Uterus (tissue), 4 donors: ENCODE data around the gene C21orf58. TPM values are rescaled to one million over a fixed set of nuclear protein-coding genes. Genes with fewer than 3 reads are reported as not detected.

Experiments used
- DNase-seq, 2 donors: peaks; one replicate each; pipeline ENCODE4 v3.0.0-alpha.2; 2019 to 2020
- H3K27ac ChIP-seq, 2 donors: fragments of 200-600 bp; sonication (generic); 1 replicate in 1 of 2; 2 replicates in 1 of 2; pipeline ENCODE4 v1.5.1; 2016 to 2018
- H3K27me3 ChIP-seq, 2 donors: fragments of 200-600 bp; sonication (generic); one replicate each; pipeline ENCODE4 v1.5.1; 2018 to 2019; ENCODE audit warnings: control low read depth in 1 of 2
- H3K36me3 ChIP-seq, 2 donors: fragments of 200-600 bp; sonication (generic); one replicate each; pipeline ENCODE4 v1.5.1; 2019; ENCODE audit warnings: control low read depth in 1 of 2
- H3K4me1 ChIP-seq, 2 donors: fragments of 200-600 bp; sonication (generic); one replicate each; pipeline ENCODE4 v1.5.1; 2018 to 2019; ENCODE audit warnings: control low read depth in 1 of 2
- H3K4me3 ChIP-seq, 2 donors: fragments of 200-600 bp; sonication (generic); 1 replicate in 1 of 2; 2 replicates in 1 of 2; pipeline ENCODE4 v1.5.1; 2018 to 2019; ENCODE audit warnings: mild to moderate bottlenecking in 1 of 2
- H3K9me3 ChIP-seq, 2 donors: fragments of 200-600 bp; sonication (generic); one replicate each; pipeline ENCODE4 v1.5.1; 2019; ENCODE audit warnings: control low read depth in 1 of 2
- POLR2A ChIP-seq, 2 donors: fragments of 450-650 bp; IDR thresholded peaks; one replicate each; pipeline ENCODE4 v1.6.1; 2016; ENCODE audit warnings: antibody characterized with exemption in 2 of 2, mild to moderate bottlenecking in 1 of 2, moderate library complexity in 1 of 2
- intact Hi-C: fragments of 100-400 bp; cut with DNase I; formaldehyde crosslinking; loops from one replicate; pipeline ENCODE4 v1.15.1; 2023; ENCODE audit warnings: low total_unique reads
- total RNA-seq, 4 donors: library from RNA; depleted of rRNA in 3 of 4; stranded (reverse); fragments of >200 nt in 3 of 4; gene quantifications; one replicate each; pipeline versions ENCODE4 v1.1.0 to v1.2.4, GENCODE V29; 2014 to 2023
- TF ChIP-seq, protein P1 (sequence below), 4 experiments: fragments of 200-600 bp in 2 of 4; fragments of 450-650 bp in 2 of 4; sonication (generic) in 2 of 4; IDR thresholded peaks; one replicate each; pipeline ENCODE4 v1.5.1; 2016 to 2019; ENCODE audit warnings: antibody characterized with exemption in 4 of 4, mild to moderate bottlenecking in 2 of 4, moderate library complexity in 1 of 4
- donor health status: DM: yes; HTN: yes; CAD: no.

Gene C21orf58
- total RNA-seq, 4 donors from 2014 or later: 0.88 to 9.4 (median 5.6) TPM

- intact Hi-C loops: no loop called here
- TF ChIP-seq, protein P1, sequence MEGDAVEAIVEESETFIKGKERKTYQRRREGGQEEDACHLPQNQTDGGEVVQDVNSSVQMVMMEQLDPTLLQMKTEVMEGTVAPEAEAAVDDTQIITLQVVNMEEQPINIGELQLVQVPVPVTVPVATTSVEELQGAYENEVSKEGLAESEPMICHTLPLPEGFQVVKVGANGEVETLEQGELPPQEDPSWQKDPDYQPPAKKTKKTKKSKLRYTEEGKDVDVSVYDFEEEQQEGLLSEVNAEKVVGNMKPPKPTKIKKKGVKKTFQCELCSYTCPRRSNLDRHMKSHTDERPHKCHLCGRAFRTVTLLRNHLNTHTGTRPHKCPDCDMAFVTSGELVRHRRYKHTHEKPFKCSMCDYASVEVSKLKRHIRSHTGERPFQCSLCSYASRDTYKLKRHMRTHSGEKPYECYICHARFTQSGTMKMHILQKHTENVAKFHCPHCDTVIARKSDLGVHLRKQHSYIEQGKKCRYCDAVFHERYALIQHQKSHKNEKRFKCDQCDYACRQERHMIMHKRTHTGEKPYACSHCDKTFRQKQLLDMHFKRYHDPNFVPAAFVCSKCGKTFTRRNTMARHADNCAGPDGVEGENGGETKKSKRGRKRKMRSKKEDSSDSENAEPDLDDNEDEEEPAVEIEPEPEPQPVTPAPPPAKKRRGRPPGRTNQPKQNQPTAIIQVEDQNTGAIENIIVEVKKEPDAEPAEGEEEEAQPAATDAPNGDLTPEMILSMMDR (IDR thresholded peaks at IDR 0.05): no peak
- no peak overlapping the region for H3K4me3 ChIP-seq
- H3K27me3 ChIP-seq: no peaks in the 10 kb centered on the region
- H3K4me1 ChIP-seq: peaks cover 0 to 9% of the 10 kb centered on the region in 2 donors
- no peak for DNase-seq
- H3K9me3 ChIP-seq: no peaks in the 10 kb centered on the region
- no peaks in the 10 kb centered on the region for H3K36me3 ChIP-seq
- H3K27ac ChIP-seq: no peak overlapping the region
These were observed 4.5 kb downstream of the C21orf58 start for GRCh38 chr21:46319186-46319585.

- intact Hi-C loops: no loop called here
These were observed 5.2 kb downstream of the C21orf58 start for GRCh38 chr21:46318464-46318845.

GRCh38 chr21:46317710-46318463 lies 5.8 kb downstream of the C21orf58 start:
- H3K9me3 ChIP-seq: no peaks in the 10 kb centered on the region
- no peak for DNase-seq
- intact Hi-C loops: no loop called here
- H3K27ac ChIP-seq: no peak overlapping the region
- no peaks in the 10 kb centered on the region for H3K27me3 ChIP-seq
- H3K4me3 ChIP-seq: no peak overlapping the region
- H3K36me3 ChIP-seq: no peaks in the 10 kb centered on the region
- TF ChIP-seq POLR2A (IDR thresholded peaks at IDR 0.05): no peak
- TF ChIP-seq, protein P1 (IDR thresholded peaks at IDR 0.05): no peak
- peaks cover 0 to 6% of the 10 kb centered on the region in 2 donors for H3K4me1 ChIP-seq

More at GRCh38 chr21:46318464-46318845, 5.2 kb downstream of the C21orf58 start:
- TF ChIP-seq POLR2A (IDR thresholded peaks at IDR 0.05): no peak
- TF ChIP-seq, protein P1 (IDR thresholded peaks at IDR 0.05): no peak
- Histone ChIP-seq H3K27me3 (no peaks in the 10 kb centered on the region), H3K36me3 (no peaks in the 10 kb centered on the region), H3K9me3 (no peaks in the 10 kb centered on the region), H3K27ac (no peak overlapping the region), H3K4me3 (no peak overlapping the region), H3K4me1 (peaks cover 0 to 9% of the 10 kb centered on the region in 2 donors)
- no peak for DNase-seq

- Histone ChIP-seq H3K27ac (no peak overlapping the region), H3K36me3 (no peaks in the 10 kb centered on the region), H3K4me1 (no peaks in the 10 kb centered on the region), H3K9me3 (no peaks in the 10 kb centered on the region), H3K4me3 (no peak overlapping the region), H3K27me3 (no peaks in the 10 kb centered on the region)
- intact Hi-C loops: no loop called here
- DNase-seq: no peak
- TF ChIP-seq POLR2A (IDR thresholded peaks at IDR 0.05): no peak
- TF ChIP-seq, protein P1 (IDR thresholded peaks at IDR 0.05): no peak
These were observed 6.9 kb downstream of the C21orf58 start for GRCh38 chr21:46316708-46317324.

DNA sequence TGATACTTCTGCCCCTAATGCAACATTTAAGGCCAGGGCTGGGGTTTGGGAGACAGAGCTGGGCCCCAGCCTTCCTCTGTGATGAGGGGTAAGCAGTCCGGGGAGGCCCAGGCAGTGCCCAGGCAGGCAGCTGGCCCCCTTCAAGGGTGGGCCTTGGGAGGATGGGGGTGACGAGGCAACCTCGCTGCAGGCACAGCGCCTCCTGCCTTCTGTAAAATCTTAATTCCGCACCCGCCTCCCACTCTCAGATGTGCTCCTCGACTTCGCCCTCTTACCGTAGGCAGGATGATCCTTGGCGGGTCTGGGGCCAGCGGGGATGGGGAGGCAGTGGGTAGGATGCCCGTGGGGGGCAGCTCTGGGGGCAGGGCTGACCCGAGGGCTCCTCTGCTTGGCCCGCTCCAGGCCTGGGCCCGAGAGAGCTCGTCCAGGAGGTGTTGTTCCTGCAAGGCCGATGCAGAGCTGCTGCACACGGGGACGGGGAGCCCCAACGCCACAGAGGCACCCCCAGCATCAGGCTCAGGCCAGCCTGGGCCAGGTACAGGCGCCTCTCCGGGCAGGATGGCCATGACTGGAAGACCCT lies 9.1 kb downstream of the C21orf58 start:
- no peaks in the 10 kb centered on the region for H3K4me1 ChIP-seq
- no peak overlapping the region for H3K27ac ChIP-seq
- H3K4me3 ChIP-seq: no peak overlapping the region
- H3K27me3 ChIP-seq: no peaks in the 10 kb centered on the region
- no peaks in the 10 kb centered on the region for H3K9me3 ChIP-seq
- no peaks in the 10 kb centered on the region for H3K36me3 ChIP-seq
- TF ChIP-seq POLR2A (IDR thresholded peaks at IDR 0.05): no peak
- TF ChIP-seq, protein P1 (IDR thresholded peaks at IDR 0.05): no peak
- intact Hi-C loops: no loop called here
- no peak for DNase-seq
